GM11168 (cell line): ENCODE measurements around the gene DNAJC6.
"Not testable (repeated sequence)": the region's sequence is repeated elsewhere in the genome, so short reads cannot be mapped to it uniquely, and the experiment has no call there.

Experiments
- in situ Hi-C: fragments of 300-500 bp; cut with MboI; formaldehyde crosslinking; loops from one replicate; pipeline ENCODE4 v1.12.0; 2022; ENCODE audit warnings: low sequenced_read_pairs; ENCODE audit not compliant: unreplicated experiment

The DNAJC6 gene

DNA sequence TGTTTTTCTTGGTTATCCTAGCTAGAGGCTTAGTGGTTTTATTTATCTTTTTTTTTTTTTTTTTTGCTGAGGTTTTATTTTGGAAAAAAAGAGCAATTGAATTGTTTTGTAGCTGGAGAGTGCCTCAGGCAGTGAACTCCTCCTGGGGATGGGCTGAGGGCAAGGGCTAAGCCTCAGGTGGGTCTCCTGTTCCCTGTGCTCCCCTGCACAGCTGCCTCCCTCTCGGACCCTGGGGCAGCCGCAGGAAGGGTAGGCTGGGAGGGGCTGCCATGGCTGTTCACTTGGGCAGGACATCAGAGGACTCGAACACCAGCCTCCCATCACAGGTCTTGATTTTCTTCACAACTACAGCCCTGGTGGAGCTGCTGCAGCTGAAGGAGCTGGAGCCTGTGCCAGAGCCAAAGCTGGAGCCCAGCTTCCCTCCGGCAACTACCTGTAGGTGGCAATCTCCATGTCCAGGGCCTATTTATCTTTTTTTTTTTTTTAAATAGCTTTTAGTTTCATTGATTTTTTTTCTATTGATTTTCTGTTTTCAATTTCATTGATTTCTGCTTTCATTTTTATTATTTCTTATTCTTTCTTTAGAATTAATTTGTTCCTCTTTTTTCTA, 140.0 kb downstream of the DNAJC6 start:
- in situ Hi-C loops, result no loop called here

DNA sequence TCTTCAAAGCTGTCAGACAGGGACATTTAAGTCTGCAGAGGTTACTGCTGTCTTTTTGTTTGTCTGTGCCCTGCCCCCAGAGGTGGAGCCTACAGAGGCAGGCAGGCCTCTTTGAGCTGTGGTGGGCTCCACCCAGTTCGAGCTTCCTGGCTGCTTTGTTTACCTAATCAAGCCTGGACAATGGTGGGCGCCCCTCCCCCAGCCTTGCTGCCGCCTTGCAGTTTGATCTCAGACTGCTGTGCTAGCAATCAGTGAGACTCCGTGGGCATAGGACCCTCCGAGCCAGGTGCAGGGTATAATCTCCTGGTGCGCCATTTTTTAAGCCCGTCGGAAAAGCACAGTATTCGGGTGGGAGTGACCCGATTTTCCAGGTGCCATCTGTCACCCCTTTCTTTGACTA, 146.3 kb downstream of the DNAJC6 start:
- in situ Hi-C loops, result not testable (repeated sequence)

DNA sequence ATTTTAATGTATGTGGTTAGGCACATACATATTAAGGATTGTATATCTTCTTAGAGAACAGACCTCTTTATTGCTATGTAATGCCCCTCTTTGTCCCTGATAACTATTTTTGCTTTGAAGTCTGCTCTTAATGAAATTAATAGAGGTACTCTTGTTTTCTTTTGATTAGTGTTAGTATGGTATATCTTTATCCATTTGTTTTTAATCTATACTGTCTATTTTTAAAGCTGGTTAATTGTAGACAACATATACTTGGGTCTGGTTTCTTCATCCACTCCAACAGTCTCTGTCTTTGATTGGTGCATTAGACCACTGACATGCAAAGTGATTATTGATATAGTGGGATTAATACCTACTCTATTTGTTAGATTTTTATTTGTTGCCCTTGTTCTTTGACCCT, 147.1 kb downstream of the DNAJC6 start:
- in situ Hi-C loops, result no loop called here

DNA sequence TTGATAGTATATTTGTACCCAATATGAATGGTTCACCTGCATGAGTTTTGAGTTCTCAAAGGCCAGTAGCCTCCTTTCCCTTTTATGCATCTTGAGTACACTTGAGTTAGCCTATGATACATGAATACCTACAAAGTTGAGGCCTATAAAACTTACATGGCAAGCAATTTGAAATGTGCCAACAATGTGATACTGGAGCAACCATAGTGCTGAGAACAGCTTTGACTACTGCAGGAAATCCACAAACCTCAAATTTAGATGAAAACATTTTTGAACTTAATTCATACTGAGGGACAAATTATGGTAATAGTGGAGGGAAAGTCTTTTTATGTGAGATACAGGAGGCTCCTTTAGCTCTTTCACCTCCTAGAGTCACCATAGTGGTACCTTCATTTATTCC, 148.5 kb downstream of the DNAJC6 start:
- in situ Hi-C loops, result no loop called here

DNA sequence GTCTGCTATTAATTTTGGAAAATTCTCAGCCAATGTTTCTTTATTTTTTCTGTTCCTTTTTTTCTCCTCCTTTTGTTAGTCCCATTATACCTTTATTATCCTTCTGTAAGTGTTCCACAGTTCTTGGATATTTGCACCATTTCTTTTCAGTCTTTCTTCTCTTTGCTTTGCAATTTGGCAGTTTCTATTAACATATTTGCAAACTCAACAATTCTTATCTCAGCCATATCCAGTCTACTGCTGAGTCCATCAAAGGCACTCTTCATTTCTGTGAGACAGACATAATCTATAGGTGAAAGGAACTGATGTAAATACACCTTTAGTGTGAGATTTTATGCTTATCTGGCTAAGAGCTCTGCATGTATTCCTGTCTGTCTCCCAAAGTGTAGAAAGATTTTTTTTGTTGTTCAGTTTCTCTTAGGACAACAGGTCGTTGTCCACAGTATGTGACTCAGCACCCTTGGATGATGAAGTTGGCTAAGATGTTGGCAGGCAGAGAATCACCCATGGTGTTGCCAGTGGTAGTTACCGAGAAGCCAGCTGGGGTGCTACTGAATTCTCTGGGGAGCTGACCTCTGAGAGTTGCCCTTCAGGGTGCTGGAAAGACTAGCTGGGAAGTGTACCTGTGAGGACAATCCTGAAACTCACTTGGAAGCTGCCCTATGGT, 149.5 kb downstream of the DNAJC6 start:
- in situ Hi-C loops, result no loop called here

DNA sequence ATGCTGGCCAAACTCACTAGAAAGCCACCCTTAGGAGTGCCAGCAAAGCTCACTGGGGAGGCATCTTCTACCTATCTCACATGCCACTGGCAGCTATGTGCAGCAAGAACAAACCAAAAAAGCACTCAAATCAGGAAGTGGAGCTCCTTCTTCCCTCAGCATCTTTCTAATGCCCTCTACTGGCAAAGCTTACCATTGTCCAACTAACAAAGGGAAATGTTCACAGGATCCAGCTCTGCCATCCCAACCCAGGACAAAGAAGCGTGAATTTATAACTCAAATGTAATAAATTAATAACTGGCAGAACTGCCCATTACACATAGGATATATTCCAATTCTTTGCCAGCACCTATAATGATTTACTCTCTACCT, 150.0 kb downstream of the DNAJC6 start:
- in situ Hi-C loops, result no loop called here
